HEK293 (cell line): ENCODE measurements around the gene CAND2.
A peak's percentile ranks its signal among the peaks of the same experiment; 100 is the strongest.

Experiments used
- CTCF ChIA-PET: fragments of 350-600 bp; formaldehyde crosslinking; extraction: SDS; loops from one replicate; lab custom pipeline; 2021; ENCODE audit warnings: antibody characterized with exemption; lab: Yijun Ruan, JAX
- POLR2A ChIA-PET: fragments of 300-600 bp; formaldehyde crosslinking; extraction: SDS; loops from one replicate; lab custom pipeline; 2020; ENCODE audit warnings: antibody characterized with exemption, inconsistent platforms; lab: Yijun Ruan, JAX
- H3K27ac ChIP-seq: fragments of 200-500 bp; sonication (Bioruptor generic); 2 replicates; pipeline ENCODE4 v1.5.1; 2014; ENCODE audit warnings: low read depth, low read length, control low read depth, inconsistent platforms; ENCODE audit errors: extremely low read depth
- H3K36me3 ChIP-seq, 2 experiments: fragments of 200-500 bp in 1 of 2; sonication (Bioruptor generic) in 1 of 2; 1 replicate in 1 of 2; 2 replicates in 1 of 2; pipeline ENCODE4 v1.5.1; 2014 to 2017; ENCODE audit warnings: inconsistent platforms in 2 of 2, low read length in 2 of 2; ENCODE audit not compliant: control insufficient read depth in 2 of 2, insufficient read depth in 1 of 2
- H3K4me1 ChIP-seq: fragments of 200-500 bp; sonication (Bioruptor generic); 2 replicates; pipeline ENCODE4 v1.5.1; 2014; ENCODE audit warnings: mild to moderate bottlenecking, low read length, inconsistent platforms; ENCODE audit not compliant: control insufficient read depth, insufficient read depth
- H3K4me3 ChIP-seq: 2 replicates; pipeline ENCODE4 v1.5.1; 2011; ENCODE audit warnings: low read depth, mild to moderate bottlenecking, control low read depth, low read length, moderate library complexity
- H3K9me3 ChIP-seq: fragments of 200-500 bp; sonication (Bioruptor generic); 2 replicates; pipeline ENCODE4 v1.5.1; 2014; ENCODE audit warnings: low read depth, low read length, inconsistent platforms; ENCODE audit not compliant: control insufficient read depth, insufficient read depth
- CTCF ChIP-seq: fragments of 450-650 bp; formaldehyde crosslinking; IDR thresholded peaks from 2 replicates; pipeline ENCODE4 v1.5.1; 2016; ENCODE audit warnings: missing biosample characterization, missing genetic modification characterization
- GLIS2 ChIP-seq: fragments of 450-650 bp; formaldehyde crosslinking; IDR thresholded peaks from 2 replicates; pipeline ENCODE4 v1.5.1; 2016; ENCODE audit warnings: missing biosample characterization, missing genetic modification characterization
- HIC1 ChIP-seq: fragments of 450-650 bp; formaldehyde crosslinking; IDR thresholded peaks from 2 replicates; pipeline ENCODE4 v1.5.1; 2016; ENCODE audit warnings: missing biosample characterization, missing genetic modification characterization
- SCRT1 ChIP-seq: fragments of 450-650 bp; formaldehyde crosslinking; IDR thresholded peaks from 2 replicates; pipeline ENCODE4 v1.5.1; 2016; ENCODE audit warnings: missing biosample characterization, missing genetic modification characterization, borderline replicate concordance
- TSHZ1 ChIP-seq: fragments of 450-650 bp; formaldehyde crosslinking; IDR thresholded peaks from 2 replicates; pipeline ENCODE4 v1.5.1; 2016; ENCODE audit warnings: missing biosample characterization, missing genetic modification characterization, borderline replicate concordance
- ZBTB1 ChIP-seq: fragments of 450-650 bp; formaldehyde crosslinking; IDR thresholded peaks from 2 replicates; pipeline ENCODE4 v1.5.1; 2016; ENCODE audit warnings: missing biosample characterization, missing genetic modification characterization
- ZFP3 ChIP-seq: fragments of 450-650 bp; formaldehyde crosslinking; IDR thresholded peaks from 2 replicates; pipeline ENCODE4 v1.5.1; 2016; ENCODE audit warnings: low read depth, missing biosample characterization, missing genetic modification characterization
- ZFP37 ChIP-seq: fragments of 450-650 bp; formaldehyde crosslinking; IDR thresholded peaks from 2 replicates; pipeline ENCODE4 v1.5.1; 2016; ENCODE audit warnings: missing biosample characterization, missing genetic modification characterization
- ZIC2 ChIP-seq: fragments of 450-650 bp; formaldehyde crosslinking; IDR thresholded peaks from 2 replicates; pipeline ENCODE4 v1.5.1; 2016; ENCODE audit warnings: missing biosample characterization, missing genetic modification characterization
- ZNF211 ChIP-seq: fragments of 450-650 bp; formaldehyde crosslinking; IDR thresholded peaks from 2 replicates; pipeline ENCODE4 v1.5.1; 2016; ENCODE audit warnings: low read depth, missing biosample characterization, missing genetic modification characterization
- ZNF23 ChIP-seq: fragments of 450-650 bp; formaldehyde crosslinking; IDR thresholded peaks from 2 replicates; pipeline ENCODE4 v1.5.1; 2016; ENCODE audit warnings: missing biosample characterization, missing genetic modification characterization, borderline replicate concordance
- ZNF266 ChIP-seq: fragments of 450-650 bp; formaldehyde crosslinking; IDR thresholded peaks from 2 replicates; pipeline ENCODE4 v1.5.1; 2016; ENCODE audit warnings: missing biosample characterization, missing genetic modification characterization, low read depth
- ZNF560 ChIP-seq: fragments of 450-650 bp; formaldehyde crosslinking; IDR thresholded peaks from 2 replicates; pipeline ENCODE4 v1.5.1; 2017; ENCODE audit warnings: missing biosample characterization, missing genetic modification characterization, borderline replicate concordance
- ZNF610 ChIP-seq: fragments of 450-650 bp; formaldehyde crosslinking; IDR thresholded peaks from 2 replicates; pipeline ENCODE4 v1.5.1; 2016; ENCODE audit warnings: missing biosample characterization, missing genetic modification characterization, borderline replicate concordance

The CAND2 gene

GRCh38 chr3:12797892-12798558 is 1.5 kb downstream of the CAND2 start:
- CTCF ChIA-PET: interaction anchor here (0.6 to 1.8 kb wide), 3 partner anchors 10 to 103 kb away, joined by 3 to 5 read pairs (median 3); no protein-coding TSS in a partner anchor

GRCh38 chr3:12798559-12799179 is 2.2 kb downstream of the CAND2 start:
- Histone ChIP-seq H3K4me1 (no peaks in the 10 kb centered on the region), H3K9me3 (no peaks in the 10 kb centered on the region), H3K27ac (no peak overlapping the region), H3K4me3 (no peak overlapping the region)
- ChIA-PET POLR2A (interaction anchor here (0.5 to 1.6 kb wide), 3 partner anchors 10 to 520 kb away, joined by 3 to 7 read pairs (median 3); no protein-coding TSS in a partner anchor), CTCF (interaction anchor here (0.6 to 1.8 kb wide), 5 partner anchors 11 to 69 kb away, joined by 3 to 5 read pairs (median 3); partner anchors contain the start of gene RPL32)
- TF ChIP-seq HIC1 (tag by site-specific recombination) (no peak), TSHZ1 (tag by site-specific recombination) (no peak), ZNF560 (tag by site-specific recombination) (no peak), ZNF266 (tag by site-specific recombination) (no peak), CTCF (tag by site-specific recombination) (no peak)
- TF ChIP-seq, all 188 proteins: peak for 0
- H3K36me3 ChIP-seq: peaks cover 0 to 11% of the 10 kb centered on the region in 2 experiments; a peak in 1 of 3 replicates

More at GRCh38 chr3:12797892-12798558, 1.5 kb downstream of the CAND2 start:
- POLR2A ChIA-PET: interaction anchor here (0.5 kb wide), 1 partner anchor 519 kb away, joined by 7 read pairs; no protein-coding TSS in a partner anchor
- Histone ChIP-seq H3K4me1 (no peaks in the 10 kb centered on the region), H3K27ac (no peak overlapping the region), H3K4me3 (no peak overlapping the region)
- TF ChIP-seq GLIS2 (tag by site-specific recombination): peak; percentile 49; the same call in 1 of the 2 replicates
- no peak for TF ChIP-seq ZFP37 (tag by site-specific recombination)
- TF ChIP-seq, all 188 proteins: peak for 1
- Histone ChIP-seq H3K9me3 (no peaks in the 10 kb centered on the region), H3K36me3 (peaks cover 0 to 5% of the 10 kb centered on the region in 2 experiments; a peak in 1 of 3 replicates)

GRCh38 chr3:12799525-12800440 is 3.3 kb downstream of the CAND2 start:
- Histone ChIP-seq H3K4me3 (no peak overlapping the region), H3K36me3 (peaks cover 0 to 20% of the 10 kb centered on the region in 2 experiments; a peak in 2 of 3 replicates), H3K4me1 (no peaks in the 10 kb centered on the region), H3K27ac (no peak overlapping the region), H3K9me3 (no peaks in the 10 kb centered on the region)
- ChIA-PET CTCF (interaction anchor here (0.9 to 1.5 kb wide), 2 partner anchors 13 to 42 kb away, joined by 3 to 5 read pairs; partner anchors contain the start of gene RPL32), POLR2A (interaction anchor here (1.0 to 1.6 kb wide), 3 partner anchors 9 to 246 kb away, joined by 3 read pairs; no protein-coding TSS in a partner anchor)
- TF ChIP-seq ZNF610 (tag by site-specific recombination): no peak
- TF ChIP-seq ZFP3 (tag by site-specific recombination): peak; percentile 55; the same call in 1 of the 2 replicates
- TF ChIP-seq ZNF23 (tag by site-specific recombination): no peak
- TF ChIP-seq HIC1 (tag by site-specific recombination): 0 out of 2 replicates have a peak, but pooled peaks have one; percentile 20
- TF ChIP-seq ZBTB1 (tag by site-specific recombination): no peak
- TF ChIP-seq ZIC2 (tag by site-specific recombination): 0 out of 2 replicates have a peak, but pooled peaks have one; percentile 47
- TF ChIP-seq SCRT1 (tag by site-specific recombination): no peak
- TF ChIP-seq ZNF211 (tag by site-specific recombination): no peak
